ENCODE measurements around the gene TPRA1.

Gene TPRA1

GRCh38 chr3:127590593-127591465 lies at the start of gene TPRA1:
TPRA1 (minus strand) TSS chr3:127590733; CDS start chr3:127580146, 10,587 bp downstream.
- DNase-seq, result peak; percentile 99

- no peak for DNase-seq
Measured at GRCh38 chr3:127640042-127640355, 49.5 kb upstream of the TPRA1 start.

GRCh38 chr3:127639173-127640041 lies 48.9 kb upstream of the TPRA1 start:
- DNase-seq, result no peak

- DNase-seq, result no peak
Measured at GRCh38 chr3:127637971-127638370, 47.4 kb upstream of the TPRA1 start.

- DNase-seq, result no peak
Measured at GRCh38 chr3:127637546-127637945, 47.0 kb upstream of the TPRA1 start.

GRCh38 chr3:127634653-127635052 lies 44.1 kb upstream of the TPRA1 start:
- DNase-seq, result no peak

DNA sequence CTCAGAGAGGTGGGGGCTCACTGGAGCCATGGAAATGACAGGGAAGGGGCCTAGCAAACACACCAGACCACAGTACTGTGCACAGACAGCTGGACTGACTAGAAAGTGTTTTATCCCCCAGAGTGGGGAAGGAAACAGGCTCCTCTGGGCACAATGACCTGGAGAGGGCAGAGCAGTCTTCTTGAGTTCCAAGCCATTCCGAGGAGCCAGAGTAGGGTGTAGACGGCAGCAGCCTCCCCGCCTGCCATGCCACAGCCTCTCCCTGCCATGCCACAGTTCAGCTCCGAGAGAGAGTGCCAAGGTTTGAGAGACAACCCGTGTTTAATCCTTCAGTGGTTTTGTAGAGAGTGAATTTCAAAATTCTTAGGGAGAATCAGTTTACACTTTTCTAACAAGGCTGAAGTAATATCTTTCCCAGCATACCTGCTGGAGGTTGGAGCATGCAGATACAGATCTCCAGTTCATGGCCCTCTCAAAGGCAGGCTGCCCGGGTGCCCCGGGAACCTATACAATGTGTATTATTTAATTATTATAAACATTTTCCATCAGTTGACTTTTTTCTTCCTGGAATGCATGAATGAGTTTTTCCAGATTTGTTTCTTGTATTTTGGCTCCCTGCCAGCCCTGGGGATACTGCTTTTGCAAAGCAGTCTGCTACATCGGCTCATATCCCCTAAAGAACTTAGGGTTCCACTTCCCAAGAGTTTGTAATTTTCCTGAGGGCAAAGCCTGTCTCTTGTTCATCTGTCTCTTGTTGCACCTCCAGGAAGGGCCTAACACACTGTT lies 41.7 kb upstream of the TPRA1 start:
- no peak for DNase-seq

- DNase-seq, result peak; percentile 39
Measured at GRCh38 chr3:127630811-127631714, 40.5 kb upstream of the TPRA1 start.

DNA sequence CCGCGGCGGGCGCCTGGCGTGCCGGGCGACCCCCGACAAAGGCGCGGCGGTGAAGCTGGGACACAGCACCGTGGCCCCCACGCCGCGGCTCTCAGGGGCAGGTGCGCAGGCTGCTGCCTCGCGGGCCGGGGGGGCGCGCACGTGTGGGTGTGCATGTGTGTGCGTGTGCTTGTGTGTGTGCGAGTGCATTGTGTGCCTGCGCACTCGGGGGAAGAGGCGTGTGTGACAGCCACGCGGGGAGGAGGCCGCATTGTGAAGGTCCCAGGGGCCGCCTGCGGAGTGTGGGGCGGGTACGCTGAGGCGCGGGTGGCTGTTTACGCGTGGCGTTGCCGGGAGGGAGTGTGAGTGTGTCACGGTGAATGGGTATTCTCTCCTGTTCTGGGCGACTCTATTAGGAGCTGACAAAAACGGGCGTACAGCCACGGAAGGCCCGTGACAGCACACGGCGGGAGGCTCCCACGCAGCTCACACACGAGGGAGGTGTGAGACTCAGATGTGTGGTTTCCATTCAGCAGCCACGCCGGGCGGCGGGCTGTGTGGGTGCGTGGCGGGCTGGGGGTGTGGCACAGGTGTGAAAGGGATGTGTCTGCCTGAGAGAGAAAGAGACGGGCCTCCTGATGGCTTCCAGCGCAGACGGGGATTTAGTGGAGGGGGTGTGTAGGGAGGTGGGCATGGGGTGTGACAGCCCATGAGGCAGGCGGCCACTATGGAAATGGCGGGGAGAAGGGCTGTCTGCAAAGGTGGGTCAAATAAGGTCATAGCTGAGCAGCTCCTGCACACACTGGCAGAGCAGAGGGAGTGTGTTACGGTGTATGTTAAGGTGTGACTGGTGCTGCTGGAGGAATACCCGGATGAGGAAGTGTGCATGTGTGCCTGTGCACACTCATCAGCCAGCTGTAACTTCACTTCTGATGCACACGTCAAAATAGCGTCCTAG lies 39.2 kb upstream of the TPRA1 start:
- DNase-seq, result no peak

DNA sequence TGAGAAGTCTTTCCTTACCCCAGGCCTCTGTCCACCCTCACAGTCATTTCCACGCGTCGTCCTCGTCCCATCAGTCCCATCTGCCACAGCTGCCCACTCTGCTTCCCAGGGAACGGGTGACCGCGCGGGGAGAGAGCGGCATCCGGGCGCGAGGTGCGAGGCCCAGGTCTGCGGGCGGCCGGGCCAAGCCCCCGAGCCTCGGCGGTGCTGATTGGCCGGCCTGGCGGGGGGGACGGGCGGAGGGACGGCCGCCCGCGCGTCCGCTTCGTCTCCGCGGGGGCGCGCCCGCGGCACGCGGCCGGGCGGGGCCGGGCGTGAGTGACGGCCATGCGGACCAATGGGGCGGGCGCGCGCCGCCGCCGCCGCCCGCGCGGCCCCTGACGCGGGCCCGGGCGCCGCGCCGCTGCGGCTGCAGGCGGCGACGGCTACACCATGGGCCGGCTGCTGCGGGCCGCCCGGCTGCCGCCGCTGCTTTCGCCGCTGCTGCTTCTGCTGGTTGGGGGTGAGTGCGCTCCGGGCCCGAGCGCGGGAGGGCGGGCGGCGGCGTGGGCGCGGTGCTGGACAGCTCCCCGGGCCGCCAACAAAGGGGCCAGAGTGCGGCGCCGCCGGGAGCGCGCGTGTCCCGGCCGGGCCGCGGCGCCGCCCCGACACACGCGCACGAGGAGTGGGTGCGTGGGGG lies 38.4 kb upstream of the TPRA1 start, which contains the start of gene PODXL2:
Gene PODXL2 (plus strand): TSS at position 398 of the 679 bp plus-strand sequence. CDS start 35 bp downstream, at position 433.
- no peak for DNase-seq

GRCh38 chr3:127628426-127628787 lies 37.9 kb upstream of the TPRA1 start:
- no peak for DNase-seq

DNA sequence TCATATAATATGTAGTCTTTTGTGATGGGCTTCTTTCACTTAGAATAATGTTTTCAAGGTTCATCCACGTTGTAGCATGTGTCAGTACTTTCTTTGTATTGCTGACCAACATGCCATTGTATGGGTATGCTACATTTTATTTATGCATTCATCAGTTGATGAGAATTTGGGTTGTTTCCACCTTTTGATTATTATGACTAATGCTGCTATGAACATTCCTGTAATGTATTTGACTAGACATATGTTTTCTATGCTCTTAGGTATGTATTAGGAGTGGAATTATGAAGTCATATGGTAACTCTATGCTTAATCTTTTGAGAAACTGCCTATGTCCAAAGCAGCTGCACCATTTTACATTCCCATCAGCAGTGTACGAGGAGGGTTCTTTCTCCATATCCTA lies 35.3 kb upstream of the TPRA1 start:
- no peak for DNase-seq

GRCh38 chr3:127624063-127624462 lies 33.5 kb upstream of the TPRA1 start:
- DNase-seq, result no peak

DNA sequence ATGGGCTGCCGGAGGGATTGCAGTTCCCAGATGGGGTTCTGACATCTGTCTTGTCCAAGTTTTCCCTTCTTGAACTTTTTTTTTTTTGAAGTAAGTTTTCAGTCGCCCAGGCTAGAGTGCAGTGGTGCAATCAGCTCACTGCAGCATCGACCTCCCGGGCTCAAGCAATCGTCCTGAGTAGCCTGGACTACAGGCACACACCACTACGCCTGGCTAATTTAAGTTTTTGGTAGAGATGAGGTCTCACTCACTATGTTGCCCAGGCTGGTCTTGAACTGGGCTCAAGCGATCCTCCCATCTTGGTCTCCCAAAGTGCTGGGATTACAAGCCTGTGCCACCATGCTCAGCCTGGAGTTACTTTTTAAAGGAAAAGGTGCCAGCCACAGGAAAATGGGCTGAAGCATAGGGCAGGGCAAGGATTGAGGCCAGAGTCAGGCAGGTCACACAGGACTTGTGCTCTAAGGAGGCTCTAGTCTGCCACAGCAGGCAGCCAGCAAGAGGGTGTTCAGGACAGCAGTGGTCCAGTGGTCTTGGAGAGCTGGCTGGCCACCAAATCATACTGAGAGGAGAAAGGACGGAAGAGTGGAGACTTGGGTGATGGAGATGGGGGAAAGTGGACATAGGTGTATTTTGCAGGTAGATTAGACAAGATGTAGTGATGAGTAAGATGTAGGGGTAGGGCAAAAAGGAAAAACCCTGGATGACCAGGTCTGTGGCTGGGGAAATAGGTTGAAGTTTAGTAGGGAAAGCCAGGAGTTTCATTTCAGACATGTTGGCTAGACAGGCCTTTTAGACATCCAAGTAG lies 32.4 kb upstream of the TPRA1 start:
- no peak for DNase-seq

- DNase-seq, result no peak
Measured at GRCh38 chr3:127622031-127622430, 31.5 kb upstream of the TPRA1 start.

- no peak for DNase-seq
Measured at GRCh38 chr3:127620637-127621375, 30.3 kb upstream of the TPRA1 start.

DNA sequence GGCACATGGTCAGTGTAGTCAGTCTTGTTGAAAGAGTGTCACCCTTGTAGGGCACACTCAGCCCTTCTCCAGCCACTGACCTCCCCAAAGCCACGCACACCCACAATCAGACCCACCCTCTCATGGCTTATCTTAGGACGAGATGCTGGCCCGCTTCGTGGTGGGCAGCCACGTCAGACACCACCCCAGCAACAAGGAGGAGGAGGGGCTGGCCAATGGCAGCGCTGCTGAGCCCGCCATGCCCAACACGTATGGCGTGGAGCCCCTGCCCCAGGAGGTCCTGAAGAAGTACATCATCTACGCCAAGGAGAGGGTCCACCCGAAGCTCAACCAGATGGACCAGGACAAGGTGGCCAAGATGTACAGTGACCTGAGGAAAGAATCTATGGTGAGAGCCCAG lies 28.4 kb upstream of the TPRA1 start:
- DNase-seq, result no peak

GRCh38 chr3:127616836-127617605 lies 26.5 kb upstream of the TPRA1 start:
- DNase-seq, result no peak

All from NCI-H2081 treated with DMSO at 0.1 percent for 48 hours (cell line).